Ramos (cell line): ENCODE data around the gene DBNDD1.

Experiments
- in situ Hi-C: fragments of 300-500 bp; cut with MboI; formaldehyde crosslinking; loops from one replicate; pipeline ENCODE4 v1.14.3; 2022; ENCODE audit warnings: low sequenced_read_pairs; ENCODE audit not compliant: unreplicated experiment

DBNDD1 gene

GRCh38 chr16:90040152-90041023 is 21.1 kb upstream of the DBNDD1 start:
- in situ Hi-C loops = no loop called here

GRCh38 chr16:90037276-90037675 is 18.0 kb upstream of the DBNDD1 start:
- in situ Hi-C loops = no loop called here

- in situ Hi-C loops = no loop called here
Measured at GRCh38 chr16:90035902-90036301, 16.6 kb upstream of the DBNDD1 start.

GRCh38 chr16:90034504-90034903 is 15.2 kb upstream of the DBNDD1 start:
- in situ Hi-C loops = no loop called here

GRCh38 chr16:90033387-90033786 is 14.1 kb upstream of the DBNDD1 start:
- in situ Hi-C loops = no loop called here

GRCh38 chr16:90032674-90033331 is 13.5 kb upstream of the DBNDD1 start:
- in situ Hi-C loops = no loop called here

- in situ Hi-C loops = no loop called here
Measured at GRCh38 chr16:90031931-90032673, 12.8 kb upstream of the DBNDD1 start.

GRCh38 chr16:90031186-90031930 is 12.1 kb upstream of the DBNDD1 start:
- in situ Hi-C loops = no loop called here

GRCh38 chr16:90028985-90029384 is 9.7 kb upstream of the DBNDD1 start:
- in situ Hi-C loops = no loop called here

GRCh38 chr16:90027611-90028010 is 8.4 kb upstream of the DBNDD1 start:
- in situ Hi-C loops = no loop called here

- in situ Hi-C loops = no loop called here
Measured at GRCh38 chr16:90026135-90026534, 6.9 kb upstream of the DBNDD1 start.

- in situ Hi-C loops = no loop called here
Measured at GRCh38 chr16:90023078-90023447, 3.8 kb upstream of the DBNDD1 start.

GRCh38 chr16:90022209-90023077 is 3.2 kb upstream of the DBNDD1 start:
- in situ Hi-C loops = no loop called here

- in situ Hi-C loops = no loop called here
Measured at GRCh38 chr16:90020838-90021382, 1.7 kb upstream of the DBNDD1 start.

- in situ Hi-C loops = no loop called here
Measured at GRCh38 chr16:90020260-90020837, 1.1 kb upstream of the DBNDD1 start.

- in situ Hi-C loops = loop anchor here (5.0 kb wide), 1 partner anchor 92 kb away; no protein-coding TSS in a partner anchor
Measured at GRCh38 chr16:90019543-90020259, 445 bp upstream of the DBNDD1 start.

- in situ Hi-C loops = loop anchor here (5.0 kb wide), 1 partner anchor 91 kb away; no protein-coding TSS in a partner anchor
Measured at GRCh38 chr16:90018297-90018651, 982 bp downstream of the DBNDD1 start.

GRCh38 chr16:90016339-90016950 is 2.8 kb downstream of the DBNDD1 start:
- in situ Hi-C loops = loop anchor here (5.0 kb wide), 1 partner anchor 89 kb away; no protein-coding TSS in a partner anchor
